ENCODE data around the gene TUFT1. TPM values are rescaled to one million over a fixed set of nuclear protein-coding genes. Genes with fewer than 3 reads are reported as not detected.

Gene TUFT1
- total RNA-seq, 1 donor from 2014 or later, result 16.0 TPM

GRCh38 chr1:151563376-151563775 lies 23.3 kb downstream of the TUFT1 start:
- DNase-seq (ENCODE audit: extremely low spot score in 2 of 2), result no peak
- no peaks in the 10 kb centered on the region for H3K9me3 ChIP-seq
- no peaks in the 10 kb centered on the region for H3K27me3 ChIP-seq
- intact Hi-C loops (cut with DNase I), result no loop called here
- peaks cover 0 to 13% of the 10 kb centered on the region in 2 donors for H3K36me3 ChIP-seq
- H3K27ac ChIP-seq, result no peak overlapping the region
- no peak overlapping the region for H3K4me3 ChIP-seq
- H3K4me1 ChIP-seq, result no peaks in the 10 kb centered on the region
- no peak for TF ChIP-seq POLR2A (IDR thresholded peaks at IDR 0.05)
- TF ChIP-seq POLR2AphosphoS5 (IDR thresholded peaks at IDR 0.05; ENCODE audit: insufficient read depth in 1 of 2, low read depth in 1 of 2), result no peak
- TF ChIP-seq, protein P1, sequence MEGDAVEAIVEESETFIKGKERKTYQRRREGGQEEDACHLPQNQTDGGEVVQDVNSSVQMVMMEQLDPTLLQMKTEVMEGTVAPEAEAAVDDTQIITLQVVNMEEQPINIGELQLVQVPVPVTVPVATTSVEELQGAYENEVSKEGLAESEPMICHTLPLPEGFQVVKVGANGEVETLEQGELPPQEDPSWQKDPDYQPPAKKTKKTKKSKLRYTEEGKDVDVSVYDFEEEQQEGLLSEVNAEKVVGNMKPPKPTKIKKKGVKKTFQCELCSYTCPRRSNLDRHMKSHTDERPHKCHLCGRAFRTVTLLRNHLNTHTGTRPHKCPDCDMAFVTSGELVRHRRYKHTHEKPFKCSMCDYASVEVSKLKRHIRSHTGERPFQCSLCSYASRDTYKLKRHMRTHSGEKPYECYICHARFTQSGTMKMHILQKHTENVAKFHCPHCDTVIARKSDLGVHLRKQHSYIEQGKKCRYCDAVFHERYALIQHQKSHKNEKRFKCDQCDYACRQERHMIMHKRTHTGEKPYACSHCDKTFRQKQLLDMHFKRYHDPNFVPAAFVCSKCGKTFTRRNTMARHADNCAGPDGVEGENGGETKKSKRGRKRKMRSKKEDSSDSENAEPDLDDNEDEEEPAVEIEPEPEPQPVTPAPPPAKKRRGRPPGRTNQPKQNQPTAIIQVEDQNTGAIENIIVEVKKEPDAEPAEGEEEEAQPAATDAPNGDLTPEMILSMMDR (IDR thresholded peaks at IDR 0.05), result no peak

- H3K36me3 ChIP-seq, result peaks cover 0 to 13% of the 10 kb centered on the region in 2 donors
- TF ChIP-seq POLR2A (IDR thresholded peaks at IDR 0.05), result no peak
- intact Hi-C loops (cut with DNase I), result no loop called here
Measured at GRCh38 chr1:151565502-151566189, 25.5 kb downstream of the TUFT1 start.

GRCh38 chr1:151568626-151569088 lies 28.5 kb downstream of the TUFT1 start:
- peaks cover 7% of the 10 kb centered on the region for H3K4me1 ChIP-seq
- DNase-seq (ENCODE audit: extremely low spot score in 2 of 2), result no peak
- H3K36me3 ChIP-seq, result peaks cover 0 to 13% of the 10 kb centered on the region in 2 donors
- intact Hi-C loops (cut with DNase I), result no loop called here
- no peaks in the 10 kb centered on the region for H3K27me3 ChIP-seq
- no peak overlapping the region for H3K27ac ChIP-seq
- TF ChIP-seq, protein P1 (IDR thresholded peaks at IDR 0.05), result no peak
- TF ChIP-seq POLR2A (IDR thresholded peaks at IDR 0.05), result no peak
- TF ChIP-seq POLR2AphosphoS5 (IDR thresholded peaks at IDR 0.05; ENCODE audit: insufficient read depth in 1 of 2, low read depth in 1 of 2), result no peak
- no peak overlapping the region for H3K4me3 ChIP-seq
- no peaks in the 10 kb centered on the region for H3K9me3 ChIP-seq

More at GRCh38 chr1:151565502-151566189, 25.5 kb downstream of the TUFT1 start:
- H3K9me3 ChIP-seq, result no peaks in the 10 kb centered on the region
- no peaks in the 10 kb centered on the region for H3K27me3 ChIP-seq
- no peak overlapping the region for H3K27ac ChIP-seq
- DNase-seq (ENCODE audit: extremely low spot score in 2 of 2), result no peak
- H3K4me3 ChIP-seq, result no peak overlapping the region
- peaks cover 7% of the 10 kb centered on the region for H3K4me1 ChIP-seq

- intact Hi-C loops (cut with DNase I), result no loop called here
- DNase-seq (ENCODE audit: extremely low spot score in 2 of 2), result no peak
Measured at GRCh38 chr1:151570819-151571218, 30.7 kb downstream of the TUFT1 start.

GRCh38 chr1:151574575-151575529 lies 34.7 kb downstream of the TUFT1 start:
- intact Hi-C loops (cut with DNase I), result no loop called here
- TF ChIP-seq POLR2A (IDR thresholded peaks at IDR 0.05) (no peak), POLR2AphosphoS5 (IDR thresholded peaks at IDR 0.05; ENCODE audit: insufficient read depth in 1 of 2, low read depth in 1 of 2) (peak in 1 of 2 donors; percentile 32)
- Histone ChIP-seq H3K9me3 (no peaks in the 10 kb centered on the region), H3K4me3 (no peak overlapping the region), H3K36me3 (no peaks in the 10 kb centered on the region), H3K27ac (peak overlapping the region; percentile 23), H3K27me3 (no peaks in the 10 kb centered on the region), H3K4me1 (peaks cover 8% of the 10 kb centered on the region)
- no peak for DNase-seq (ENCODE audit: extremely low spot score in 2 of 2)

More at GRCh38 chr1:151570819-151571218, 30.7 kb downstream of the TUFT1 start:
- Histone ChIP-seq H3K27me3 (no peaks in the 10 kb centered on the region), H3K4me1 (peaks cover 15% of the 10 kb centered on the region), H3K27ac (no peak overlapping the region), H3K9me3 (no peaks in the 10 kb centered on the region), H3K4me3 (no peak overlapping the region), H3K36me3 (no peaks in the 10 kb centered on the region)
- TF ChIP-seq POLR2AphosphoS5 (IDR thresholded peaks at IDR 0.05; ENCODE audit: insufficient read depth in 1 of 2, low read depth in 1 of 2) (no peak), POLR2A (IDR thresholded peaks at IDR 0.05) (no peak)
- TF ChIP-seq, protein P1 (IDR thresholded peaks at IDR 0.05), result no peak

All from vagina (tissue), 2 donors.